ENCODE results near the gene TNFRSF17. TPM values are rescaled to one million over a fixed set of nuclear protein-coding genes. Genes with fewer than 3 reads are reported as not detected.

Gene TNFRSF17
- total and polyA plus RNA-seq, 2 donors (not counting 3 experiments of a cell fraction or from before 2014, with no cell fraction given), result not detected

DNA sequence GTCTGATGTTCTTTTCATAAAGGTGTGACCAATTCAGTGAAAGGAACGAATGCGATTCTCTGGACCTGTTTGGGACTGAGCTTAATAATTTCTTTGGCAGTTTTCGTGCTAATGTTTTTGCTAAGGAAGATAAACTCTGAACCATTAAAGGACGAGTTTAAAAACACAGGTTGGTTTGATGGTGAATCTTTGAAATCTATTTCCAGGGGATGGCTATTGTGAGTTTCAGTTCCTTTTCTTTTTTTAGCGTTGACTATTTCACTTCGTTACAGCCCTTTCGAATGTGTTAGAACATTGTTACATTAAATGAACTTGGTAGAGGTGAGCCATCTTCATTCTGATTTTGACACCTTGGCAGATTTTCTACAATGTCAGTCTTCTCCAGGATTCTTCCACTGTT lies 1.2 kb downstream of the TNFRSF17 start:
- H4K20me1 ChIP-seq (replicated peaks; ENCODE audit: control insufficient read depth, extremely low read depth, insufficient read depth, low read length), result no peaks in the 10 kb centered on the region
- H3K27me3 ChIP-seq (ENCODE audit: control insufficient read depth in 2 of 2, insufficient read depth in 2 of 2, low read length in 2 of 2), result no peaks in the 10 kb centered on the region
- no peaks in the 10 kb centered on the region for H3K9me3 ChIP-seq (replicated peaks; ENCODE audit: control insufficient read depth, insufficient read depth, low read length)
- dilution Hi-C loops (cut with MboI; ENCODE audit: extremely low pct_ligation_motif_present, low sequenced_read_pairs), result no loop called here
- no TSS peak for BruUV-seq (replicated peaks)
- no peaks in the 10 kb centered on the region for H3K36me3 ChIP-seq (ENCODE audit: control insufficient read depth in 2 of 2, extremely low read depth in 1 of 2, insufficient read depth in 2 of 2, low read length in 2 of 2)
- H3K9ac ChIP-seq (replicated peaks; ENCODE audit: extremely low read depth, insufficient read depth, low read length), result no peak overlapping the region
- no peak overlapping the region for H3K27ac ChIP-seq (ENCODE audit: insufficient read depth, low read depth, low read length)
- H3K79me2 ChIP-seq (ENCODE audit: control insufficient read depth, insufficient read depth, low read length), result no peaks in the 10 kb centered on the region
- FAIRE-seq (no peak), DNase-seq (ENCODE audit: low read depth, low spot score) (no peak)
- CTCF ChIA-PET, result interaction anchor here (1.3 kb wide), 1 partner anchor 101 kb away, joined by 10 read pairs; no protein-coding TSS in a partner anchor
- no peak overlapping the region for H2AFZ ChIP-seq (ENCODE audit: low read depth, low read length)
- no peak overlapping the region for H3K4me3 ChIP-seq (replicated peaks in 1 of 3; ENCODE audit: insufficient read depth in 1 of 3, low read depth in 1 of 3, low read length in 3 of 3)
- POLR2A ChIA-PET, result no interaction called here
- intact Hi-C loops (cut with micrococcal nuclease), result no loop called here
- no peaks in the 10 kb centered on the region for H3K9me1 ChIP-seq (replicated peaks; ENCODE audit: control insufficient read depth, extremely low read depth, insufficient read depth, low read length)
- H3K4me1 ChIP-seq (ENCODE audit: control insufficient read depth, extremely low read depth, insufficient read depth, low read length), result no peaks in the 10 kb centered on the region
- TF ChIP-seq, protein P1, sequence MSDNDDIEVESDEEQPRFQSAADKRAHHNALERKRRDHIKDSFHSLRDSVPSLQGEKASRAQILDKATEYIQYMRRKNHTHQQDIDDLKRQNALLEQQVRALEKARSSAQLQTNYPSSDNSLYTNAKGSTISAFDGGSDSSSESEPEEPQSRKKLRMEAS (IDR thresholded peaks at IDR 0.05; ENCODE audit: insufficient read depth, insufficient read length), result no peak
- no peak for TF ChIP-seq POLR2A (IDR thresholded peaks at IDR 0.05; ENCODE audit: low read depth, low read length)
- no peak for TF ChIP-seq MYC (IDR thresholded peaks at IDR 0.05; ENCODE audit: low read depth, low read length)
- TF ChIP-seq EZH2 (IDR thresholded peaks at IDR 0.05; ENCODE audit: borderline replicate concordance, low read depth, low read length, severe bottlenecking), result no peak
- TF ChIP-seq GATA2 (IDR thresholded peaks at IDR 0.05; ENCODE audit: insufficient read depth, insufficient read length, low read depth, low read length), result no peak
- no peak for TF ChIP-seq FOS (IDR thresholded peaks at IDR 0.05; ENCODE audit: borderline replicate concordance, insufficient read depth, low read length)
- TF ChIP-seq, protein P2, sequence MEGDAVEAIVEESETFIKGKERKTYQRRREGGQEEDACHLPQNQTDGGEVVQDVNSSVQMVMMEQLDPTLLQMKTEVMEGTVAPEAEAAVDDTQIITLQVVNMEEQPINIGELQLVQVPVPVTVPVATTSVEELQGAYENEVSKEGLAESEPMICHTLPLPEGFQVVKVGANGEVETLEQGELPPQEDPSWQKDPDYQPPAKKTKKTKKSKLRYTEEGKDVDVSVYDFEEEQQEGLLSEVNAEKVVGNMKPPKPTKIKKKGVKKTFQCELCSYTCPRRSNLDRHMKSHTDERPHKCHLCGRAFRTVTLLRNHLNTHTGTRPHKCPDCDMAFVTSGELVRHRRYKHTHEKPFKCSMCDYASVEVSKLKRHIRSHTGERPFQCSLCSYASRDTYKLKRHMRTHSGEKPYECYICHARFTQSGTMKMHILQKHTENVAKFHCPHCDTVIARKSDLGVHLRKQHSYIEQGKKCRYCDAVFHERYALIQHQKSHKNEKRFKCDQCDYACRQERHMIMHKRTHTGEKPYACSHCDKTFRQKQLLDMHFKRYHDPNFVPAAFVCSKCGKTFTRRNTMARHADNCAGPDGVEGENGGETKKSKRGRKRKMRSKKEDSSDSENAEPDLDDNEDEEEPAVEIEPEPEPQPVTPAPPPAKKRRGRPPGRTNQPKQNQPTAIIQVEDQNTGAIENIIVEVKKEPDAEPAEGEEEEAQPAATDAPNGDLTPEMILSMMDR (IDR thresholded peaks at IDR 0.05; ENCODE audit: extremely low read depth in 1 of 2, insufficient read depth in 1 of 2, low read depth in 1 of 2, low read length in 2 of 2), result no peak
- TF ChIP-seq POLR2AphosphoS5 (IDR thresholded peaks at IDR 0.05; ENCODE audit: insufficient read depth, low read depth, low read length), result no peak
- no peak for TF ChIP-seq JUN (IDR thresholded peaks at IDR 0.05; ENCODE audit: borderline replicate concordance, insufficient read depth, insufficient read length, low read depth)
- H3K4me2 ChIP-seq (ENCODE audit: insufficient read depth, low read length), result no peak overlapping the region
